ENCODE data around the gene MAST1.

Gene MAST1

DNA sequence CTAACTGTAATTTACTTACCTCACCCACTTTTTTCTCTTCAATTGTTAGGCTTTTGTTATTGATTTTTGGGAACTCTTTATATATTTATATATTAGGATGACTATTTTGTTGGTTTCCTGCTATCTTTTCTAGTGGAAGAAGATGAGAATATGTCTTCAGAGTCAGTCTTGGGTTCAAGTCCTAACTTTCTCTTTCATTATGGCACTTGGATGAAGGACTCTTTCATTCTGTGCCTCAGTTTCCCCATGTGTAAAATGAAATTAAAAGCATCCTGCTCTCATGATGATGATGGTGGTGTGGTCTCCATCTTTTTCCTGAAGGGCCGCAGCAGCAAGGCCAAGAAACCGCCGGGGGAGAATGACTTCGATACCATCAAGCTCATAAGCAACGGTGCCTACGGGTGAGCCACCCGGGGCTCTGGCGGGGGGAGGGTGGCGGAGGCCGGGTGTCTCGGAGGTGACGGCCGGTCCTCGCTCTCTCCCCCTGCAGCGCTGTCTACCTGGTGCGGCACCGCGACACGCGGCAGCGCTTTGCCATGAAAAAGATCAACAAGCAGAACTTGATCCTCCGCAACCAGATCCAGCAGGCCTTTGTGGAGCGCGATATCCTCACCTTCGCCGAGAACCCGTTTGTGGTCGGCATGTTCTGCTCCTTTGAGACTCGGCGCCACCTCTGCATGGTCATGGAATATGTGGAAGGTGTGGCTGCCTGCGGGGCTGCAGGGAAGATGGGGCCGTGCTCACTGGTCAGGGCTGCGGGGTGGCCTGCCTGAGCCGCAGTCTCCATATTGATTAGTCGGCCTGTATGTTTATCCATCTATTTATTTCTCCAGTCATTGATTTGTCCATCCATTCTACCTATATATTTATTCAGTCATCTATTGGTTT lies 20.0 kb downstream of the MAST1 start:
- no peak for DNase-seq (ENCODE audit: extremely low spot score)
- POLR2A ChIA-PET = no interaction called here
- CTCF ChIA-PET = interaction anchor here (0.7 kb wide), 1 partner anchor 10 kb away, joined by 3 read pairs; no protein-coding TSS in a partner anchor
- TF ChIP-seq ELF4 (IDR thresholded peaks at IDR 0.05) (no peak), TARDBP (IDR thresholded peaks at IDR 0.05) (no peak), ZNF384 (IDR thresholded peaks at IDR 0.05) (no peak), PKNOX1 (IDR thresholded peaks at IDR 0.05) (no peak)

DNA sequence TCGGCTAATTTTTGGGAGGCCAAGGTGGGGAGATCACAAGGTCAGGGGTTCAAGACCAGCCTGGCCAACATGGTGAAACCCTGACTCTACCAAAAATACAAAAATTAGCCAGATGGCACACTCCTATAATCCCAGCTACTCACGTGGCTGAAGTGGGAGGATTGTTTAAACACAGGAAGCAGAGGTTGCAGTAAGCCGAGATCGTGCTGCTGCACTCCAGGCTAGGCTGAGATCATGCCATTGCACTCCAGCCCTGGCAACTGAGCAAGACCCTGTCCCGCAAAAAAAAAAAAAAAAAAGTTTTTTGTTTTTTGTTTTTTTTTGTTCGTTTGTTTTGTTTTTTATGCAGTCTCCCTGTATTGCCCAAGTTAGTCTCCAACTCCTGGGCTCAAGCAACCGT lies 21.2 kb downstream of the MAST1 start:
- TF ChIP-seq LEF1 (IDR thresholded peaks at IDR 0.05; ENCODE audit: borderline replicate concordance) (no peak), SP1 (IDR thresholded peaks at IDR 0.05) (no peak), FOXK2 (IDR thresholded peaks at IDR 0.05) (no peak), ELF4 (IDR thresholded peaks at IDR 0.05) (no peak), FOXM1 (IDR thresholded peaks at IDR 0.05; ENCODE audit: borderline replicate concordance) (no peak)
- DNase-seq (ENCODE audit: extremely low spot score) = no peak
- ChIA-PET CTCF (interaction anchor here (0.7 kb wide), 1 partner anchor 54 kb away, joined by 4 read pairs; no protein-coding TSS in a partner anchor), POLR2A (no interaction called here)

- CTCF ChIA-PET = interaction anchor here (2.6 kb wide), 1 partner anchor 17 kb away, joined by 14 read pairs; no protein-coding TSS in a partner anchor
- POLR2A ChIA-PET = no interaction called here
- TF ChIP-seq CTBP1 (IDR thresholded peaks at IDR 0.05; ENCODE audit: borderline replicate concordance) (no peak), PKNOX1 (IDR thresholded peaks at IDR 0.05) (no peak)
- no peak for DNase-seq (ENCODE audit: extremely low spot score)
Measured at GRCh38 chr19:12864143-12864542, 25.8 kb downstream of the MAST1 start.

DNA sequence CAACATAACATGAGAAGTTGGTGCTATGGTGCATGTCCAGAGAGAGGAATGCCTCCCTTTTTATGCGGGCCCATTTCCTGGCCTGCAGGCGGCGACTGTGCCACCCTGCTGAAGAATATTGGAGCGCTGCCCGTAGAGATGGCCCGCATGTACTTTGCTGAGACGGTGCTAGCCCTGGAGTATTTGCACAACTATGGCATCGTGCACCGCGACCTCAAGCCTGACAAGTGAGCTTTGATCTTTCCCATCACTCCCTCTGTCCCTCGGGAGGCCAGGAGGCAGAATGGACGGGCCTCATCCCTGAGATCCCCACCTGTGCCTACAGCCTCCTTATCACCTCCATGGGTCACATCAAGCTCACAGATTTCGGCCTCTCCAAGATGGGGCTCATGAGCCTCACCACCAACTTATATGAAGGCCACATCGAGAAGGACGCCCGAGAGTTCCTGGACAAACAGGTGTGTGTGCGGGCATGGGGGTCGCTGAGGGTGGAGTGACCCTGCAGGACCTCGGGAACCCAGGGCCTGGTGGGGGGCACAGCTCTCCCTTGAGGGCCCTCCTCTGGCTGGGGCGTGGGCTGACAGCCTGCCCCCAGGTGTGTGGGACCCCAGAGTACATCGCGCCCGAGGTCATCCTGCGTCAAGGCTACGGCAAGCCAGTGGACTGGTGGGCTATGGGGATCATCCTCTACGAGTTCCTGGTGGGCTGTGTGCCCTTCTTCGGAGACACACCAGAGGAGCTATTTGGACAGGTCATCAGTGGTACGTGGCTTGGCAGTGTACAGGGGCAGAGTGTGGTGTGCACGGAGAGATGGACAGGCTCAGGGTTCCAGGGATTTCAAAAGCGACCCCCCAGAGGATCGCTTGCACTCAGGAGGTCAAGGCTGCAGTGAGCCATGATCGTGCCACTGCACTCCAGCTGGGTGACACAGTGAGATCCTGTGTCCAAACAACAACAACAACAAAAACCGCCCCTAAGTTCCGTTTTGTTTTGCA lies 26.7 kb downstream of the MAST1 start:
- ChIA-PET CTCF (interaction anchor here (2.6 kb wide), 1 partner anchor 18 kb away, joined by 14 read pairs; no protein-coding TSS in a partner anchor), POLR2A (no interaction called here)
- DNase-seq (ENCODE audit: extremely low spot score) = no peak
- TF ChIP-seq FOXK2 (IDR thresholded peaks at IDR 0.05) (no peak), LEF1 (IDR thresholded peaks at IDR 0.05; ENCODE audit: borderline replicate concordance) (no peak), ELF4 (IDR thresholded peaks at IDR 0.05) (no peak), L3MBTL2 (conservative IDR thresholded peaks at IDR 0.05) (no peak), ZNF384 (IDR thresholded peaks at IDR 0.05) (no peak), NFRKB (IDR thresholded peaks at IDR 0.05) (no peak), PKNOX1 (IDR thresholded peaks at IDR 0.05) (no peak), SP1 (IDR thresholded peaks at IDR 0.05) (no peak), HDGF (IDR thresholded peaks at IDR 0.05; ENCODE audit: borderline replicate concordance) (no peak), ARNT (IDR thresholded peaks at IDR 0.05) (no peak), BHLHE40 (IDR thresholded peaks at IDR 0.05; ENCODE audit: borderline replicate concordance) (no peak), FOXM1 (IDR thresholded peaks at IDR 0.05; ENCODE audit: borderline replicate concordance) (no peak), SUZ12 (IDR thresholded peaks at IDR 0.05) (no peak), TARDBP (IDR thresholded peaks at IDR 0.05) (no peak), CTBP1 (IDR thresholded peaks at IDR 0.05; ENCODE audit: borderline replicate concordance) (no peak), FOXA1 (IDR thresholded peaks at IDR 0.05) (no peak)

DNA sequence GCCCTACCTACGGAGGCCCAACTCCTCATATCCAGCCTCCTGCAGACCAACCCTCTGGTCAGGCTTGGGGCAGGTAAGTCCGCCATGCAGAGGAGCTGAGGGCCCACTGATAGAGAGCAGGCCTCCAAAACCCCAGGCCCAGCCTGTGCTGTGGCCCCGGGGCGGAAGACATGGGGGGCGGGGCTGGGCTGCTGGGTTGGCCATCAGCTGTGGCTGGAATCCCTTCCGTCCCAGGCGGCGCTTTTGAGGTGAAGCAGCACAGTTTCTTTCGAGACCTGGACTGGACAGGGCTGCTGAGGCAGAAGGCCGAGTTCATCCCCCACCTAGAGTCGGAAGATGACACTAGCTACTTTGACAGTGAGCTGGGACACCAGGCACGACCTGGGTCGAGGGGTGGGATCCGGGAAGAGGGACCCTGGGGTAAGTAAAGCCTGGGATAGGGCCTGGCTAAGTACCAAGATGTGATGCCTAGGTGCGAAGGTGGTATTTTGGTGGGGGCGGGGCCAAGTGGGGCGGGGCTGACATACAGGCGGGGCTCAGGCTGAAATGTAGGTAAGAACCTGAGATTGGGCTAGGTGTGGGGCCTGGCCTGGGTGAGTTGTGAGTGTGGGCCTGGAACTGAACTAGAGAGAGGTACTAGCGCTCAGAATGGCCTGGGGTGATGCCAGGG lies 27.6 kb downstream of the MAST1 start:
- no peak for DNase-seq (ENCODE audit: extremely low spot score)
- no peak for TF ChIP-seq BHLHE40 (IDR thresholded peaks at IDR 0.05; ENCODE audit: borderline replicate concordance)
- TF ChIP-seq CTBP1 (IDR thresholded peaks at IDR 0.05; ENCODE audit: borderline replicate concordance) = no peak
- TF ChIP-seq TARDBP (IDR thresholded peaks at IDR 0.05) = no peak
- POLR2A ChIA-PET = no interaction called here
- CTCF ChIA-PET = interaction anchor here (2.6 kb wide), 1 partner anchor 18 kb away, joined by 14 read pairs; no protein-coding TSS in a partner anchor
